C4-2B (cell line): ENCODE measurements around the gene ANKRD33B.
"Not testable (repeated sequence)": the region's sequence is repeated elsewhere in the genome, so short reads cannot be mapped to it uniquely, and the experiment has no call there.

Experiments used
- H3K27ac ChIP-seq: fragments of 450-650 bp; 2 replicates; pipeline ENCODE4 v1.5.1; 2017
- ZFX ChIP-seq: fragments of 450-650 bp; IDR thresholded peaks from 2 replicates; pipeline ENCODE4 v1.6.1; 2017
- TF ChIP-seq, protein P1 (sequence below): fragments of 450-650 bp; conservative IDR thresholded peaks from 2 replicates; pipeline ENCODE4 v1.5.1; 2017; ENCODE audit warnings: mild to moderate bottlenecking

The ANKRD33B gene

DNA sequence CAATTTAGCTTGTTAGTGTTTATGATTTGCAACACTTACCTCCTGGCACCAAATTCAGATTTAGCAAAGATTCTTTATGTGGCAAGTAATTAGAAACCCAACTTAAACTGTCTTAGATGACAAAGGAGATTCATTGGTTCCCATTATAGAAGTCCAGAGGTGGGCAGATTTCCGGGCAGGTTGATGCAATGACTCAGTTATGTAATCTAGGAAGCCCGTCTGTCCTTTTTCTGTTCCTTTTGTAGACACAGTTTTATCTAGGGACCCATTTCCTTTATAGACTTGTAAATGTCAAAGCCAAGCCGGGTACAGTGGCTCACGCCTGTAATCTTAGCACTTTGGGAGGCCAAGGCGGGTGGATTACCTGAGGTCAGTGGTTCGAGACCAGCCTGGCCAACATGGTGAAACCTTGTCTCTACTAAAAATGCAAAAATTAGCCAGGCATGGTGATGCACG is 20.3 kb upstream of the ANKRD33B start:
- TF ChIP-seq, protein P1, sequence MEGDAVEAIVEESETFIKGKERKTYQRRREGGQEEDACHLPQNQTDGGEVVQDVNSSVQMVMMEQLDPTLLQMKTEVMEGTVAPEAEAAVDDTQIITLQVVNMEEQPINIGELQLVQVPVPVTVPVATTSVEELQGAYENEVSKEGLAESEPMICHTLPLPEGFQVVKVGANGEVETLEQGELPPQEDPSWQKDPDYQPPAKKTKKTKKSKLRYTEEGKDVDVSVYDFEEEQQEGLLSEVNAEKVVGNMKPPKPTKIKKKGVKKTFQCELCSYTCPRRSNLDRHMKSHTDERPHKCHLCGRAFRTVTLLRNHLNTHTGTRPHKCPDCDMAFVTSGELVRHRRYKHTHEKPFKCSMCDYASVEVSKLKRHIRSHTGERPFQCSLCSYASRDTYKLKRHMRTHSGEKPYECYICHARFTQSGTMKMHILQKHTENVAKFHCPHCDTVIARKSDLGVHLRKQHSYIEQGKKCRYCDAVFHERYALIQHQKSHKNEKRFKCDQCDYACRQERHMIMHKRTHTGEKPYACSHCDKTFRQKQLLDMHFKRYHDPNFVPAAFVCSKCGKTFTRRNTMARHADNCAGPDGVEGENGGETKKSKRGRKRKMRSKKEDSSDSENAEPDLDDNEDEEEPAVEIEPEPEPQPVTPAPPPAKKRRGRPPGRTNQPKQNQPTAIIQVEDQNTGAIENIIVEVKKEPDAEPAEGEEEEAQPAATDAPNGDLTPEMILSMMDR, result no peak
- no peak for TF ChIP-seq ZFX
- no peak overlapping the region for H3K27ac ChIP-seq

GRCh38 chr5:10545084-10545483 is 18.8 kb upstream of the ANKRD33B start:
- TF ChIP-seq, protein P1, result no peak
- no peak for TF ChIP-seq ZFX
- H3K27ac ChIP-seq, result no peak overlapping the region

DNA sequence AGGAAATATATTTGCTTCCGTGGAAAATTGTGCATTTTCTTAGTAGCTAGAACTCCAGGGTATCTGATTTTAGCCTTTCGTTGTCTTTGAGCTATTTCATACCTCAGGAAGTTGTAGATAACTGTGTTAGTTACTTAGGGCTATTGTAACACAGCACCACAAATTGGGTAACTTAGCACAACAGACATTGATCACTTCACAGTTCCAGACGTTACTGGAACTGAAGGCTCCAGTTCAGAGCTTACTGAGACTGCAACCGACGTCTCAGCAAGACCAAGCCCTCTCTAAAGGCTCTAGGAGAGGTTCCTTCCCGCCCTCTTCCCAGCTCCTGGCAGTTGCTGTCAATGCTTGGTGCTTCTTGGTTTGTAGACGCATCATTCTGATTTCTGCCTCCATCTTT is 17.7 kb upstream of the ANKRD33B start:
- no peak overlapping the region for H3K27ac ChIP-seq
- TF ChIP-seq, protein P1, result no peak
- no peak for TF ChIP-seq ZFX

DNA sequence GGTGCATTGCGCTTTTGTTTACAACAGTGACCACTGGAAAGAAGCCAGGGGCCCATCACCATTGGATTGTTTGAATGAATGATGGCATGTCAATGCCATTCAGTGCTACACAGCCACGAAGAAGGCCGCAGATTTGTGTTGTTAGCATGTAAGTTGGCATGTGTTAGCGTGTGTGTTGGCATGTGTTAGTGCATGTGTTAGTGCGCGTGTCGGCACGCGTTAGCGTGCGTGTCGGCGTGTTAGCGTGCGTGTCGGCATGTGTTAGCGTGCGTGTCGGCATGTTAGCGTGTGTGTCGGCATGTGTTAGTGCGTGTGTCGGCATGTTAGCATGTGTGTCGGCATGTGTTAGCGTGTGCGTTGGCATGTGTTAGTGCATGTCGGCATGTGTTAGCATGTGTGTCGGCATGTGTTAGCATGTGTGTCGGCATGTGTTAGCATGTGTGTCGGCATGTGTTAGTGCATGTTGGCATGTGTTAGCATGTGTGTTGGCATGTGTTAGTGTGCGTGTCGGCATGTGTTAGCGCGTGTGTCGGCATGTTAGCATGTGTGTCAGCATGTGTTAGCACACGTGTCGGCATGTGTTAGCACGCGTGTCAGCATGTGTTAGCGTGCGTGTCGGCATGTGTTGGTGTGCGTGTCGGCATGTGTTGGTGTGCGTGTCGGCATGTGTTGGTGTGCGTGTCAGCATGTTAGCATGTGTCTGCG is 15.3 kb upstream of the ANKRD33B start:
- no peak overlapping the region for H3K27ac ChIP-seq
- TF ChIP-seq, protein P1, result no peak
- TF ChIP-seq ZFX, result no peak

DNA sequence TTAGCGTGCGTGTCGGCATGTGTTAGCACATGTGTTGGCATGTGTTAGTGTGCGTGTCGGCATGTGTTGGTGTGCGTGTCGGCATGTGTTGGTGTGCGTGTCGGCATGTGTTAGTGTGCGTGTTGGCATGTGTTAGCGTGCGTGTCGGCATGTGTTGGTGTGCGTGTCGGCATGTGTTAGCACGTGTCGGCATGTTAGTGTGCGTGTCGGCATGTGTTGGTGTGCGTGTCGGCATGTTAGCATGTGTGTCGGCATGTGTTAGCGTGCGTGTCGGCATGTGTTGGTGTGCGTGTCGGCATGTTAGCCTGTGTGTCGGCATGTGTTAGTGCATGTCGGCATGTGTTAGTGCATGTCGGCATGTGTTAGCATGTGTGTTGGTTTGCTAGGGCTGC is 14.8 kb upstream of the ANKRD33B start:
- H3K27ac ChIP-seq, result not testable (repeated sequence)

DNA sequence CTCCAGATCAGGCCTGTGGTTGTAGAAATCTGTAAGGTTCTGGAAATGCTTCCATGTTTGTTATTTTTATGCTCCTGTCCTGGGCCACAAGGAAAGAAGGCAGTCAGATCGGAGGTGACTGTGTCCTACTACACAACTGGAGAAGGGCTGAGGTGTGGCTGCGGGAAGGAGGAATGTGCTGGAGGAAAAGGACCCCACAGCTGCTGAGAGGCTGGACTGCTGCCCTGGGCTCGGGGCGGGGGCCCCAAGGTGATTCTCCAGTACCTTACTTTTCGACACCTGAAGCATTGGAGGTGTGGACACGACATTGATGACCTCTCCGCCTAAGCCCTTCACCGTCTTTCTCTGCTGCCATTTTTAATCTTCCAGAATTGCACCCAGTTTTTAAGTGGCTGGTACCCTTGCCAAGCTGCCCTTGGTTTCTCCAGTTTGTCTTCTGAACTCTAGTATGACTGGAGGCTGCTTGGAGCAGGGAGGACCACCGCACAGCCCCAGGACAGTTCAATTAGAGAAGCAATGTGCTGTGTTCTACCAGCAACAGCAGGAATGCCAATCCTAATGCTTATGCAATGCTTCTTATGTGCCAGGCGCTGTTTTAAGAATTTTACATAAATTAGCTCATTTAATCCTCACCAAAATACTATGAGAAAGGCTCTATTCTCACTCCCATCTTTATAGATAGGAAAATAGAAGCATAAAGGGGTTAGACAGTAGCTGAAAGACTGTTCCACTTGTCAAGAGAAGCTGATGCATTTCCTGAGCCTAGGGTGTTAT is 13.5 kb upstream of the ANKRD33B start:
- no peak overlapping the region for H3K27ac ChIP-seq

DNA sequence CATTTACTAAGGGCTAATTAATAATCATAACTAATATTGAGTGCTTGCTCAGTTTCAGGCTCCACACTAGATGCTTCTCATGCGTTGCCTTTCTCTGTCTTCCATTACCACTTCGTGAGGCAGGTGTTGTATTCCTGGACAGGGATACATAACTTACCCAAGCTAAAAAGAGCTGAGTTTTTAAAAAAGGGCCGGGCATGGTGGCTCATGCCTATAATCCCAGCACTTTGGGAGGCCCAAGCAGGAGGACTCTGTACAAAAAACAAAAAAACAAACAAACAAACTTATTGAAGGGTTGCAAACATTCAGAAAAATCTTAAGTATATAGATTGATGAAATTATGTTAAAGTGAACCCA is 12.1 kb upstream of the ANKRD33B start:
- no peak overlapping the region for H3K27ac ChIP-seq
- TF ChIP-seq ZFX, result no peak
- TF ChIP-seq, protein P1, result no peak

More for the DNA sequence above, 13.5 kb upstream of the ANKRD33B start:
- no peak for TF ChIP-seq ZFX
- TF ChIP-seq, protein P1, result no peak
